ENCODE results near the gene YTHDC1.
"Not testable (repeated sequence)": the region's sequence is repeated elsewhere in the genome, so short reads cannot be mapped to it uniquely, and the experiment has no call there.

YTHDC1 gene

GRCh38 chr4:68283714-68284113, 66.2 kb downstream of the YTHDC1 start:
- Histone ChIP-seq H3K4me3 (ENCODE audit: low read depth, low read length) (no peak overlapping the region), H3K9me3 (ENCODE audit: severe bottlenecking) (no peaks in the 10 kb centered on the region), H3K27me3 (ENCODE audit: insufficient read depth, low read depth, severe bottlenecking) (no peaks in the 10 kb centered on the region), H3K36me3 (no peaks in the 10 kb centered on the region), H3K27ac (no peak overlapping the region)
- no peak for TF ChIP-seq CTCF (IDR thresholded peaks at IDR 0.05; ENCODE audit: low read depth, low read length)
- DNase-seq = no peak

- no peaks in the 10 kb centered on the region for H3K27me3 ChIP-seq (ENCODE audit: insufficient read depth, low read depth, severe bottlenecking)
- H3K27ac ChIP-seq = no peak overlapping the region
- H3K36me3 ChIP-seq = no peaks in the 10 kb centered on the region
- no peak for DNase-seq
- no peak for TF ChIP-seq CTCF (IDR thresholded peaks at IDR 0.05; ENCODE audit: low read depth, low read length)
- H3K4me3 ChIP-seq (ENCODE audit: low read depth, low read length) = no peak overlapping the region
- no peaks in the 10 kb centered on the region for H3K9me3 ChIP-seq (ENCODE audit: severe bottlenecking)
Measured at GRCh38 chr4:68283095-68283494, 66.8 kb downstream of the YTHDC1 start.

GRCh38 chr4:68281796-68282740, 67.8 kb downstream of the YTHDC1 start:
- not testable (repeated sequence) for H3K27ac ChIP-seq; H3K27me3 ChIP-seq (ENCODE audit: insufficient read depth, low read depth, severe bottlenecking); H3K36me3 ChIP-seq; DNase-seq; H3K4me3 ChIP-seq (ENCODE audit: low read depth, low read length); H3K9me3 ChIP-seq (ENCODE audit: severe bottlenecking)

- H3K4me3 ChIP-seq (ENCODE audit: low read depth, low read length) = no peak overlapping the region
- H3K27me3 ChIP-seq (ENCODE audit: insufficient read depth, low read depth, severe bottlenecking) = no peaks in the 10 kb centered on the region
- no peak overlapping the region for H3K27ac ChIP-seq
- DNase-seq = no peak
- TF ChIP-seq CTCF (IDR thresholded peaks at IDR 0.05; ENCODE audit: low read depth, low read length) = no peak
- H3K9me3 ChIP-seq (ENCODE audit: severe bottlenecking) = no peaks in the 10 kb centered on the region
- no peaks in the 10 kb centered on the region for H3K36me3 ChIP-seq
Measured at GRCh38 chr4:68278029-68278428, 71.9 kb downstream of the YTHDC1 start.

- Histone ChIP-seq H3K9me3 (ENCODE audit: severe bottlenecking) (no peaks in the 10 kb centered on the region), H3K36me3 (no peaks in the 10 kb centered on the region), H3K27ac (no peak overlapping the region), H3K27me3 (ENCODE audit: insufficient read depth, low read depth, severe bottlenecking) (no peaks in the 10 kb centered on the region), H3K4me3 (ENCODE audit: low read depth, low read length) (no peak overlapping the region)
- no peak for TF ChIP-seq CTCF (IDR thresholded peaks at IDR 0.05; ENCODE audit: low read depth, low read length)
- no peak for DNase-seq
Measured at GRCh38 chr4:68277627-68278026, 72.3 kb downstream of the YTHDC1 start.

GRCh38 chr4:68272860-68273259, 77.0 kb downstream of the YTHDC1 start:
- no peak overlapping the region for H3K27ac ChIP-seq
- H3K9me3 ChIP-seq (ENCODE audit: severe bottlenecking) = no peaks in the 10 kb centered on the region
- no peaks in the 10 kb centered on the region for H3K27me3 ChIP-seq (ENCODE audit: insufficient read depth, low read depth, severe bottlenecking)
- no peaks in the 10 kb centered on the region for H3K36me3 ChIP-seq
- H3K4me3 ChIP-seq (ENCODE audit: low read depth, low read length) = no peak overlapping the region
- TF ChIP-seq CTCF (IDR thresholded peaks at IDR 0.05; ENCODE audit: low read depth, low read length) = no peak
- no peak for DNase-seq
